Measurements from ENCODE around the gene BORCS5. TPM values are rescaled to one million over a fixed set of nuclear protein-coding genes. Genes with fewer than 3 reads are reported as not detected.

Gene BORCS5
- total RNA-seq, 2 donors from 2014 or later: 9.7 to 26.8 TPM

- Histone ChIP-seq H3K36me3 (no peaks in the 10 kb centered on the region), H3K4me3 (no peak overlapping the region), H3K9me3 (no peaks in the 10 kb centered on the region), H3K4me1 (replicated peaks) (no peaks in the 10 kb centered on the region), H3K27me3 (replicated peaks; ENCODE audit: insufficient read depth) (no peaks in the 10 kb centered on the region), H3K27ac (no peak overlapping the region)
- intact Hi-C loops (cut with DNase I): no loop called here
- TF ChIP-seq POLR2A (IDR thresholded peaks at IDR 0.05) (no peak), POLR2AphosphoS5 (IDR thresholded peaks at IDR 0.05) (no peak)
- DNase-seq (ENCODE audit: low spot score): no peak
- WGBS: 91% methylated on average over 4 of the region's 4 CpGs
These were observed 8.0 kb downstream of the BORCS5 start for GRCh38 chr12:12364787-12365445.

- 96% methylated on average over 5 of the region's 5 CpGs for WGBS
- Histone ChIP-seq H3K36me3 (no peaks in the 10 kb centered on the region), H3K27ac (no peak overlapping the region), H3K27me3 (replicated peaks; ENCODE audit: insufficient read depth) (no peaks in the 10 kb centered on the region), H3K9me3 (no peaks in the 10 kb centered on the region), H3K4me1 (replicated peaks) (no peaks in the 10 kb centered on the region), H3K4me3 (no peak overlapping the region)
- DNase-seq (ENCODE audit: low spot score): no peak
- intact Hi-C loops (cut with DNase I): no loop called here
- TF ChIP-seq POLR2AphosphoS5 (IDR thresholded peaks at IDR 0.05) (no peak), POLR2A (IDR thresholded peaks at IDR 0.05) (no peak)
- TF ChIP-seq, protein P1, sequence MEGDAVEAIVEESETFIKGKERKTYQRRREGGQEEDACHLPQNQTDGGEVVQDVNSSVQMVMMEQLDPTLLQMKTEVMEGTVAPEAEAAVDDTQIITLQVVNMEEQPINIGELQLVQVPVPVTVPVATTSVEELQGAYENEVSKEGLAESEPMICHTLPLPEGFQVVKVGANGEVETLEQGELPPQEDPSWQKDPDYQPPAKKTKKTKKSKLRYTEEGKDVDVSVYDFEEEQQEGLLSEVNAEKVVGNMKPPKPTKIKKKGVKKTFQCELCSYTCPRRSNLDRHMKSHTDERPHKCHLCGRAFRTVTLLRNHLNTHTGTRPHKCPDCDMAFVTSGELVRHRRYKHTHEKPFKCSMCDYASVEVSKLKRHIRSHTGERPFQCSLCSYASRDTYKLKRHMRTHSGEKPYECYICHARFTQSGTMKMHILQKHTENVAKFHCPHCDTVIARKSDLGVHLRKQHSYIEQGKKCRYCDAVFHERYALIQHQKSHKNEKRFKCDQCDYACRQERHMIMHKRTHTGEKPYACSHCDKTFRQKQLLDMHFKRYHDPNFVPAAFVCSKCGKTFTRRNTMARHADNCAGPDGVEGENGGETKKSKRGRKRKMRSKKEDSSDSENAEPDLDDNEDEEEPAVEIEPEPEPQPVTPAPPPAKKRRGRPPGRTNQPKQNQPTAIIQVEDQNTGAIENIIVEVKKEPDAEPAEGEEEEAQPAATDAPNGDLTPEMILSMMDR (IDR thresholded peaks at IDR 0.05): no peak
These were observed 8.5 kb downstream of the BORCS5 start for GRCh38 chr12:12365446-12365802.

DNA sequence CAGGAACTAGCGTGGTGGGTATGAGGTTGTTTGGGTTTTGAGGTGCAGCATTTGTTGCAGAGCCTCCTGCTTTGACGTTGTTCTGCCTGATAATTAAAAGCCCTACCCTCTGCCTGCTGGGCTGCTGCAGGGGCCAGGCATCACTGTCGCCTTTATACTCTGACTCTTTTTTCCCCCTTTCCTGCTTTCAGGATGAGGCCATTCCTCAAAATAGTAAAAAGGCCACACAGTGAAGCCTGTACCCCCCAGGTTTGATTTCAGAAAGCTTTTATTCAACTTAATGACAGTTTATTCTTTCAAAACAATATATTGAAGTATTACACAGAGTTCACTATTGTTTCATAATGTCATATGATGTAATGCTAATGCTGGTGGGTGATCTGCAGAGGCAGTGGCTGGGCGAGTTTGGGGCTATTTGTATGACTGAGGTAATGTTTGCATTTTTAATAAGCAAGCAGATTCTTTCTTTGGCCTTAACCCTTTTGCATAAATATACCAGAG is 9.1 kb downstream of the BORCS5 start:
- Histone ChIP-seq H3K36me3 (no peaks in the 10 kb centered on the region), H3K27me3 (replicated peaks; ENCODE audit: insufficient read depth) (no peaks in the 10 kb centered on the region), H3K27ac (no peak overlapping the region), H3K4me1 (replicated peaks) (no peaks in the 10 kb centered on the region), H3K9me3 (no peaks in the 10 kb centered on the region), H3K4me3 (no peak overlapping the region)
- TF ChIP-seq POLR2AphosphoS5 (IDR thresholded peaks at IDR 0.05): no peak
- TF ChIP-seq, protein P1 (IDR thresholded peaks at IDR 0.05): no peak
- TF ChIP-seq POLR2A (IDR thresholded peaks at IDR 0.05): no peak
- no peak for DNase-seq (ENCODE audit: low spot score)
- 54% methylated on average over 4 of the region's 4 CpGs for WGBS
- intact Hi-C loops (cut with DNase I): no loop called here

DNA sequence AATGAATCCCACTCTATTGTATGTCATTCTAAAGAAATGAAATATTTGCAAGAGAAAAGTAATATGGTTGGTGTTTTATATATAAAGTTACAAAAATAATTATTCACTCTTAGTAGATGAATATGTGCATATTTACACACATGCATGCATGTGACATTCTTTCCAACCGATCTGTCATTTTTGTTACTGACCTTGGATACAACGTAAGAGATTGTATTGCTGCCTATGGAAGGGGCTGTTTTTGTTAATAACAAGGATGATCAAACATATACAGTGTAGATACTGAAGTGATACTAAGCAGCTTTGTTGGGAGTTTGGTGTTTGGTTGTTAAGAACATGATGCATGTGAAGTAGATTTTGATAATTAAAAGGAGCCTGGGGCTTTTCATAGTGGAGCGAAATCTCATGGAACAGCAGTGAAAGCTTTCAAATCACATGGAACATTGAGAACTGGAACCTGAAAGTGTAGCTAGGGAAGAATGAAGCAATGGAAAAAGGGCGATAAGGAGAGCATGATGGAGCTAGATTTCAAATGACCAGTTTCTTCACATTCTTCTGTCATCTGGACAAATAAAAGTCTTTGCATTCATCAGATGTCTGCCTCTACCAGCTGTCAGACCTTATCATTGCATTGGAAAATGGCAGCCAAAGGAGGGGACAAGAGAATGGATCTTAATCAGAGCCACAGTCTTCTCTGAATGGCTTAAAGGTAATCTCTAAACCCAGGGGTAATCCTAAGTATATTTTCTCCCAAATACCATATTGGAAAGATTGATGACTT is 10.0 kb downstream of the BORCS5 start:
- no peak for TF ChIP-seq POLR2A (IDR thresholded peaks at IDR 0.05)
- no peaks in the 10 kb centered on the region for H3K9me3 ChIP-seq
- H3K27ac ChIP-seq: no peak overlapping the region
- H3K36me3 ChIP-seq: no peaks in the 10 kb centered on the region
- H3K4me1 ChIP-seq (replicated peaks): no peaks in the 10 kb centered on the region
- WGBS: 95% methylated on average over 4 of the region's 4 CpGs
- no peak for DNase-seq (ENCODE audit: low spot score)
- intact Hi-C loops (cut with DNase I): no loop called here
- no peaks in the 10 kb centered on the region for H3K27me3 ChIP-seq (replicated peaks; ENCODE audit: insufficient read depth)
- no peak overlapping the region for H3K4me3 ChIP-seq

GRCh38 chr12:12367482-12367998 is 10.7 kb downstream of the BORCS5 start:
- Histone ChIP-seq H3K4me1 (replicated peaks) (no peaks in the 10 kb centered on the region), H3K36me3 (no peaks in the 10 kb centered on the region), H3K27me3 (replicated peaks; ENCODE audit: insufficient read depth) (no peaks in the 10 kb centered on the region), H3K27ac (no peak overlapping the region), H3K9me3 (no peaks in the 10 kb centered on the region), H3K4me3 (no peak overlapping the region)
- TF ChIP-seq POLR2AphosphoS5 (IDR thresholded peaks at IDR 0.05) (no peak), POLR2A (IDR thresholded peaks at IDR 0.05) (no peak)
- TF ChIP-seq, protein P1 (IDR thresholded peaks at IDR 0.05): no peak
- 85% methylated on average over 4 of the region's 4 CpGs for WGBS
- intact Hi-C loops (cut with DNase I): no loop called here
- DNase-seq (ENCODE audit: low spot score): no peak
